ENCODE measurements around the gene LAMA1. TPM values are rescaled to one million over a fixed set of nuclear protein-coding genes. Genes with fewer than 3 reads are reported as not detected.

Gene LAMA1
- total and polyA plus RNA-seq, 10 of the 15 experiments (the other 5 are each of a cell fraction or from before 2014, with no cell fraction given): under 0.01 to 1.9 (median 0.06) TPM; not detected in 6

DNA sequence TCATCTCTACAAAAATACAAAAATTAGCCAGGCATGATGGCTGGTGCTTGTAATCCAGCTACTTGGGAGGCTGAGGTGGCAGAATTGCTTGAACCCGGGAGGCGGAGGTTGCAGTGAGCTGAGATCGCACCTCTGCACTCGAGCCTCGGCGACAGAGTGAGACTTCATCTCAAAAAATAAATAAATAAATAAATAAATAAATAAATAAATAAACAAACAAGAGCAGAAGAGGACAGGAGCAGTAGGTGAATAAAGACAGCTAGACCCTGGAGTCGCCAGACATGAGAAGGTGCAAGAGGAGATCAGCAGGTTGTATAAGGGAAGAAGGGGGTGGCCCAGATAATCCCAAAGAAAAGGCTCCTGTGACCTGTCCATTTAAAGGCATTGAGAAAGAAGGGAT, 12.3 kb downstream of the LAMA1 start:
- WGBS (ENCODE audit: insufficient coverage, insufficient replicate concordance, low lambda C conversion rate, missing lambda C conversion rate): 45% methylated on average over 7 of the region's 7 CpGs
- FAIRE-seq: no peak
- H3K79me2 ChIP-seq (ENCODE audit: control insufficient read depth, insufficient read depth, low read length): no peaks in the 10 kb centered on the region
- ATAC-seq: no peak
- ChIA-PET SMC1A (ENCODE audit: uncharacterized antibody, unreplicated experiment) (no interaction called here), POLR2A (no interaction called here), CTCF (no interaction called here), RAD21 (ENCODE audit: unreplicated experiment) (no interaction called here)
- H3K36me3 ChIP-seq (ENCODE audit: control insufficient read depth in 2 of 2, insufficient read depth in 2 of 2, low read length in 1 of 2): no peaks in the 10 kb centered on the region
- in situ Hi-C loops (cut with MboI): no loop called here
- H3K9me3 ChIP-seq (replicated peaks; ENCODE audit: control insufficient read depth, insufficient read depth, low read length): no peaks in the 10 kb centered on the region
- H3K4me1 ChIP-seq (ENCODE audit: control insufficient read depth, insufficient read depth, low read length): no peaks in the 10 kb centered on the region
- no peak overlapping the region for H3K27ac ChIP-seq (ENCODE audit: control insufficient read depth, insufficient read depth)
- no peak for DNase-seq (ENCODE audit: low read depth, low spot score)
- no peaks in the 10 kb centered on the region for H4K20me1 ChIP-seq (ENCODE audit: control insufficient read depth, insufficient read depth)
- no peak overlapping the region for H3K4me3 ChIP-seq
- BruUV-seq (replicated peaks): no TSS peak
- intact Hi-C loops (cut with micrococcal nuclease; ENCODE audit: unreplicated experiment): no loop called here
- H2AFZ ChIP-seq (ENCODE audit: control insufficient read depth, low read depth, low read length): no peak overlapping the region
- no peak overlapping the region for H3K4me2 ChIP-seq (ENCODE audit: control insufficient read depth, insufficient read depth)
- H3K27me3 ChIP-seq (replicated peaks in 1 of 2; ENCODE audit: control insufficient read depth in 2 of 2, insufficient read depth in 2 of 2, low read length in 1 of 2): no peaks in the 10 kb centered on the region
- no peak overlapping the region for H3K9ac ChIP-seq (ENCODE audit: control insufficient read depth, insufficient read depth, low read length)
- TF ChIP-seq, protein P1, sequence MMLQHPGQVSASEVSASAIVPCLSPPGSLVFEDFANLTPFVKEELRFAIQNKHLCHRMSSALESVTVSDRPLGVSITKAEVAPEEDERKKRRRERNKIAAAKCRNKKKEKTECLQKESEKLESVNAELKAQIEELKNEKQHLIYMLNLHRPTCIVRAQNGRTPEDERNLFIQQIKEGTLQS (IDR thresholded peaks at IDR 0.05; ENCODE audit: borderline replicate concordance, extremely low read depth, low read depth, low read length): no peak
- TF ChIP-seq, protein P2, sequence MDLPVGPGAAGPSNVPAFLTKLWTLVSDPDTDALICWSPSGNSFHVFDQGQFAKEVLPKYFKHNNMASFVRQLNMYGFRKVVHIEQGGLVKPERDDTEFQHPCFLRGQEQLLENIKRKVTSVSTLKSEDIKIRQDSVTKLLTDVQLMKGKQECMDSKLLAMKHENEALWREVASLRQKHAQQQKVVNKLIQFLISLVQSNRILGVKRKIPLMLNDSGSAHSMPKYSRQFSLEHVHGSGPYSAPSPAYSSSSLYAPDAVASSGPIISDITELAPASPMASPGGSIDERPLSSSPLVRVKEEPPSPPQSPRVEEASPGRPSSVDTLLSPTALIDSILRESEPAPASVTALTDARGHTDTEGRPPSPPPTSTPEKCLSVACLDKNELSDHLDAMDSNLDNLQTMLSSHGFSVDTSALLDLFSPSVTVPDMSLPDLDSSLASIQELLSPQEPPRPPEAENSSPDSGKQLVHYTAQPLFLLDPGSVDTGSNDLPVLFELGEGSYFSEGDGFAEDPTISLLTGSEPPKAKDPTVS (IDR thresholded peaks at IDR 0.05; ENCODE audit: low read depth, low read length): no peak
- no peak for TF ChIP-seq NR2C1 (IDR thresholded peaks at IDR 0.05)
- TF ChIP-seq NRF1 (conservative IDR thresholded peaks at IDR 0.05; ENCODE audit: low read depth, low read length): no peak
- TF ChIP-seq IKZF1 (conservative IDR thresholded peaks at IDR 0.05): no peak
- TF ChIP-seq ZBED1 (IDR thresholded peaks at IDR 0.05; ENCODE audit: borderline replicate concordance): no peak
- TF ChIP-seq NFXL1 (IDR thresholded peaks at IDR 0.05; ENCODE audit: borderline replicate concordance): no peak
- TF ChIP-seq MEF2B (IDR thresholded peaks at IDR 0.05; ENCODE audit: partially characterized antibody, poor library complexity, severe bottlenecking): no peak
- TF ChIP-seq POU2F2 (IDR thresholded peaks at IDR 0.05; ENCODE audit: borderline replicate concordance, low read depth, low read length): no peak
- no peak for TF ChIP-seq WRNIP1 (IDR thresholded peaks at IDR 0.05; ENCODE audit: borderline replicate concordance, low read depth, low read length)
- TF ChIP-seq CREM (IDR thresholded peaks at IDR 0.05; ENCODE audit: low read depth): no peak
- TF ChIP-seq, protein P3, sequence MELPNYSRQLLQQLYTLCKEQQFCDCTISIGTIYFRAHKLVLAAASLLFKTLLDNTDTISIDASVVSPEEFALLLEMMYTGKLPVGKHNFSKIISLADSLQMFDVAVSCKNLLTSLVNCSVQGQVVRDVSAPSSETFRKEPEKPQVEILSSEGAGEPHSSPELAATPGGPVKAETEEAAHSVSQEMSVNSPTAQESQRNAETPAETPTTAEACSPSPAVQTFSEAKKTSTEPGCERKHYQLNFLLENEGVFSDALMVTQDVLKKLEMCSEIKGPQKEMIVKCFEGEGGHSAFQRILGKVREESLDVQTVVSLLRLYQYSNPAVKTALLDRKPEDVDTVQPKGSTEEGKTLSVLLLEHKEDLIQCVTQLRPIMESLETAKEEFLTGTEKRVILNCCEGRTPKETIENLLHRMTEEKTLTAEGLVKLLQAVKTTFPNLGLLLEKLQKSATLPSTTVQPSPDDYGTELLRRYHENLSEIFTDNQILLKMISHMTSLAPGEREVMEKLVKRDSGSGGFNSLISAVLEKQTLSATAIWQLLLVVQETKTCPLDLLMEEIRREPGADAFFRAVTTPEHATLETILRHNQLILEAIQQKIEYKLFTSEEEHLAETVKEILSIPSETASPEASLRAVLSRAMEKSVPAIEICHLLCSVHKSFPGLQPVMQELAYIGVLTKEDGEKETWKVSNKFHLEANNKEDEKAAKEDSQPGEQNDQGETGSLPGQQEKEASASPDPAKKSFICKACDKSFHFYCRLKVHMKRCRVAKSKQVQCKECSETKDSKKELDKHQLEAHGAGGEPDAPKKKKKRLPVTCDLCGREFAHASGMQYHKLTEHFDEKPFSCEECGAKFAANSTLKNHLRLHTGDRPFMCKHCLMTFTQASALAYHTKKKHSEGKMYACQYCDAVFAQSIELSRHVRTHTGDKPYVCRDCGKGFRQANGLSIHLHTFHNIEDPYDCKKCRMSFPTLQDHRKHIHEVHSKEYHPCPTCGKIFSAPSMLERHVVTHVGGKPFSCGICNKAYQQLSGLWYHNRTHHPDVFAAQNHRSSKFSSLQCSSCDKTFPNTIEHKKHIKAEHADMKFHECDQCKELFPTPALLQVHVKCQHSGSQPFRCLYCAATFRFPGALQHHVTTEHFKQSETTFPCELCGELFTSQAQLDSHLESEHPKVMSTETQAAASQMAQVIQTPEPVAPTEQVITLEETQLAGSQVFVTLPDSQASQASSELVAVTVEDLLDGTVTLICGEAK (IDR thresholded peaks at IDR 0.05; ENCODE audit: borderline replicate concordance): no peak
- TF ChIP-seq, protein P4, sequence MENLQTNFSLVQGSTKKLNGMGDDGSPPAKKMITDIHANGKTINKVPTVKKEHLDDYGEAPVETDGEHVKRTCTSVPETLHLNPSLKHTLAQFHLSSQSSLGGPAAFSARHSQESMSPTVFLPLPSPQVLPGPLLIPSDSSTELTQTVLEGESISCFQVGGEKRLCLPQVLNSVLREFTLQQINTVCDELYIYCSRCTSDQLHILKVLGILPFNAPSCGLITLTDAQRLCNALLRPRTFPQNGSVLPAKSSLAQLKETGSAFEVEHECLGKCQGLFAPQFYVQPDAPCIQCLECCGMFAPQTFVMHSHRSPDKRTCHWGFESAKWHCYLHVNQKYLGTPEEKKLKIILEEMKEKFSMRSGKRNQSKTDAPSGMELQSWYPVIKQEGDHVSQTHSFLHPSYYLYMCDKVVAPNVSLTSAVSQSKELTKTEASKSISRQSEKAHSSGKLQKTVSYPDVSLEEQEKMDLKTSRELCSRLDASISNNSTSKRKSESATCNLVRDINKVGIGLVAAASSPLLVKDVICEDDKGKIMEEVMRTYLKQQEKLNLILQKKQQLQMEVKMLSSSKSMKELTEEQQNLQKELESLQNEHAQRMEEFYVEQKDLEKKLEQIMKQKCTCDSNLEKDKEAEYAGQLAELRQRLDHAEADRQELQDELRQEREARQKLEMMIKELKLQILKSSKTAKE (IDR thresholded peaks at IDR 0.05; ENCODE audit: low read depth, poor library complexity, severe bottlenecking): no peak
- TF ChIP-seq MYB (IDR thresholded peaks at IDR 0.05; ENCODE audit: borderline replicate concordance, low read depth, low read length): no peak

Measured in GM12878 (cell line).